ENCODE data around the gene LPAR2.

DNA sequence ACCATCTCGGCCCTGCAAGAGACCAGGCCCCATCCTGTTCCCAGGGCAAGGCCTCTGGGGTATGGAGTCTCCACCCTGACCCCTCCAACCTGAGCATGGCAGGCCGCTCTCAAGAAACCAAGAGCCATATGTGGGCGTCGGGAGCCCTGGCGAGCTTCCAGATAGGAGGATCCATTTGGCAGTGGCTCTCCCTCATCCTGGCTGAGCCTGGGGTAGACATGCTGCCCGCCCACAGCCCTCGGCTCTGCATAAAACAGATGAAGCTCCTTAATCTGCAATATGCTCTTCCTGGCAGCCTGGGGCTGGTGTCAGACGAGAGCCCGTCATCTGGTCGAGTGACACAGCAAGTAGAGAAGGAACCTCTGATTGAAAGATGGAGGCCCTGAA lies 29.4 kb upstream of the LPAR2 start:
- TF ChIP-seq CTCF (conservative IDR thresholded peaks at IDR 0.05; ENCODE audit: low read depth in 2 of 2) (no peak), EZH2phosphoT487 (IDR thresholded peaks at IDR 0.05; ENCODE audit: unreplicated experiment) (no peak), POLR2AphosphoS5 (IDR thresholded peaks at IDR 0.05; ENCODE audit: low read depth) (no peak), REST (IDR thresholded peaks at IDR 0.05; ENCODE audit: unreplicated experiment) (no peak), CREB1 (CRISPR knock-in tag; IDR thresholded peaks at IDR 0.05; ENCODE audit: low read depth) (no peak), EZH2 (IDR thresholded peaks at IDR 0.05; ENCODE audit: low read depth, unreplicated experiment) (no peak), JUNB (IDR thresholded peaks at IDR 0.05; ENCODE audit: unreplicated experiment) (no peak)

All from GM23338 (cell line).